Vagina (tissue), 2 donors: Measurements from ENCODE around the gene TK1.

Experiments used
- CTCF ChIP-seq, 3 experiments: fragments of 450-650 bp in 2 of 3; fragments of 200-600 bp in 1 of 3; sonication (generic) in 1 of 3; IDR thresholded peaks; one replicate each; pipeline ENCODE4 v1.5.1; 2017 to 2019; ENCODE audit warnings: antibody characterized with exemption in 3 of 3, mild to moderate bottlenecking in 2 of 3, moderate library complexity in 2 of 3
- POLR2A ChIP-seq, 2 donors: fragments of 450-650 bp; IDR thresholded peaks; one replicate each; pipeline ENCODE4 v1.6.1; 2017; ENCODE audit warnings: antibody characterized with exemption in 2 of 2, mild to moderate bottlenecking in 2 of 2, moderate library complexity in 2 of 2

- TF ChIP-seq CTCF (IDR thresholded peaks at IDR 0.05) (no peak), POLR2A (IDR thresholded peaks at IDR 0.05) (no peak)
Measured at GRCh38 chr17:78184351-78184750, 2.5 kb downstream of the TK1 start.
